GM18873 (cell line): ENCODE results near the gene MRPL11.

Experiments
- ATAC-seq: cut with Tn5 transposase; IDR thresholded peaks from one replicate; pipeline ENCODE4 v1.9.1; 2021; ENCODE audit warnings: mild to moderate bottlenecking, moderate library complexity, moderate number of reproducible peaks; ENCODE audit not compliant: unreplicated experiment, low FRiP score

MRPL11 gene

DNA sequence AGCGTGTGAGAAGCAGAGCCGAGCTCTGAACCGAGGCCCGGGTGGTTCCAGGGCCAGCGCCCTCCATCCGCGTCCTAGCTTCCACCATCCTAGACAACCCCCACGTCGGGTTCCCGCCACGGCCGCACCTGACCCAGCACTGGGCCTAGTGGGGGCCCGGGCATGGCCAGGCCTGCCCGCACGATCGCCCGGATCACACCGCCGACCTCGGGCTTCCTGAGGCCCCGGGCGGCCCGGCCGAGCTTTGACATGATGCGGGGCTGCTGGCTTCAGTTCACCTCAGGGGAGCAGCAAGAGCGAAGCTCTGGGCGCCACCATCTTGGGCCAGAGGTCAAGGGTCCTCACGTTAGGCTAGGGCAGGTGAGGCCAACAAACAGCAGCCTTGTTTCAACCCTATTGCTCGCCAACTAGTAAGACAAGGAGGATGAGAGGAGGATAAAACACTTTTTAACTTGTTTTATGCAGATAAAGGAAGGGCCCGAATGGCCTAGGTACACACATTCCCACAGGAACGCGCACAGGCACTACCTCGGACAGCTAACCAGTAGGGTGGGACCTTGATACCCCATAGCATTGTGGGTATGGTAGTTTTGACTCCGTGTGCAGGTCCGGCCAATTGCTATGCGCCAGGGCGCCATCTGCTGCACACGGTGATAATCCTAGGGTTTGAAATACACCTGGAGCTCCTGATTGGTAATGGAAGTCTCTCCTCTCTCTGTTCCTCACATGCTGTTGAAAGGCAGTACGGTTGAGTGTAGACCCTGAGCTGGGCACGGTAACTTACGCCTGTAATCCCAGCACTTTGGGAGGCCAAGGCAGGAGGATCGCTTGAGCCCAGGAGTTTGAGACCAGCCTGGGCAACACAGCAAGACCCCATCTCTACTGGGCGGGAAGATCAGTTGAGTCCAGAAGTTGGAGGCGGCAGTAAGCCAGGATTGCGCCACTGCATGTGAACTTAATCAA is at the start of gene MRPL11:
MRPL11 (minus strand) TSS at position 345 of the 963 bp plus-strand sequence; CDS start at position 251, 94 bp downstream.
- ATAC-seq = peak; percentile 95

DNA sequence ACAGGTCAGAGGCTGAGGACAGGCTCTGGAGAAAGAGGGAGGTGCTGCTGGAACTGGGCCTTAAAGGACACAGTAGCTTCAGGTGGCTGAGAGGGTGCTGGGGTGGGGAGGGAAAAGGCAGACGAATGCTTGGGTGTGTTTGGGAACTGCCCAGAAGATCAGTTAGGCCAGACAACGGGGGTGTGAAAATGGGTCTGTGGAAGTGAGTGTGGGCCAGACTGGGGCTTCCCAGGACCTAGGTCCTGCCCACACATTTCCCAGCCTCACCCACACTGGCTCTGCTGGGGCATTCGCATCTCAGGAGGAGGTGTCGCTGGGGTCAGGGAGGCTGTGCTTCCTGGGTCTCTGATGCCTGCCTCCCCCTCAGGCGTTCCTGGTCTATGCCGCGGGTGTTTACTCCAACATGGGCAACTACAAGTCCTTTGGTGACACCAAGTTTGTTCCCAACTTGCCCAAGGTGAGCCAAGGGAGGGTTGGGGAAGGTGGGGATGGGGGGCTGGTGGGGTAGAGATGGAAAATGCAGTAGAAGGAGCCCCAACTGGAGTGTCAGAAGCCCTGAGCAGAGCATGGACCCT is 46.2 kb upstream of the MRPL11 start:
- ATAC-seq = no peak

DNA sequence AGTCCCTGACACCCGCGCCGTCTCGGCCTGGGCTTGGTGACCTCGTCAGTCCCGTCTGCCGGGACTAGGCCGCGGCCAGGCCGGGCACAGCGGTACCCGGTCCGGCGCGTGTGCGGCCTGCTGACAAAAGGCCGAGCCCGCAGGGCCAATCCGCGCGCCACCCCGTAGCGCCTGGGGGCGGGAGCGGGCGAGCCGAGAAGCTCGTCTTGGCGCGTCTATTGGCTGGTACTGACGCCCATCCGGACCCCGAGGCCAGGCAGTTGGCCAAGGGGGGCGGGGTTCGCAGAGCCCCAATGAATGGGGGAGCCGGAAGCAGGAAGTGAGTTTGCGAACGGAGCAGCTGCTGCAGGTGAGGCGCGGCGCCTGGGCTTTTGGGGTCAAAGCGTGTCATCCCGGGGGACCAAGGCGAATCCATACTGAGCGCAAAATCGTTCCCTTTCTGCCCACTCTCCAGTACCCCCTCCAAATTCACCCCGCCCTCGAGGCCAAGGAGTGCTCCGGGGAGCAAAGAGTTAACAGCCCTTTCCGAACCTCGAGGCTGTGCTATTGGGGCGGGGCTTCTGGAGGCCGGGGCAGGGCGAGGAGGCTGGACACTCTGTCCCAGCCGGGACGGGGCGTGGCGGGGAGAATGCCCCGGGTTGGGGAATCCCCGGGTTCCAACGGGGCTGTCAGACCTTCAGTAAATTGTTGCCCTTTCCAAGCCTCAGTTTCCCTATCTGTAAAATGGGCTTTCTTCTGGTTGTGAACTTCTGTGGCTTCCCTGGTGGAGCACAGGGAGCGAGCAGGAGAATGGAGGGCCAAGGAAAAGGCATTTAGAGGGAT is 41.7 kb upstream of the MRPL11 start, which contains the start of gene DPP3:
DPP3 (plus strand) TSS at position 318 of the 822 bp plus-strand sequence. CDS start 1,767 bp downstream, outside the sequence.
- ATAC-seq = peak; percentile 72

DNA sequence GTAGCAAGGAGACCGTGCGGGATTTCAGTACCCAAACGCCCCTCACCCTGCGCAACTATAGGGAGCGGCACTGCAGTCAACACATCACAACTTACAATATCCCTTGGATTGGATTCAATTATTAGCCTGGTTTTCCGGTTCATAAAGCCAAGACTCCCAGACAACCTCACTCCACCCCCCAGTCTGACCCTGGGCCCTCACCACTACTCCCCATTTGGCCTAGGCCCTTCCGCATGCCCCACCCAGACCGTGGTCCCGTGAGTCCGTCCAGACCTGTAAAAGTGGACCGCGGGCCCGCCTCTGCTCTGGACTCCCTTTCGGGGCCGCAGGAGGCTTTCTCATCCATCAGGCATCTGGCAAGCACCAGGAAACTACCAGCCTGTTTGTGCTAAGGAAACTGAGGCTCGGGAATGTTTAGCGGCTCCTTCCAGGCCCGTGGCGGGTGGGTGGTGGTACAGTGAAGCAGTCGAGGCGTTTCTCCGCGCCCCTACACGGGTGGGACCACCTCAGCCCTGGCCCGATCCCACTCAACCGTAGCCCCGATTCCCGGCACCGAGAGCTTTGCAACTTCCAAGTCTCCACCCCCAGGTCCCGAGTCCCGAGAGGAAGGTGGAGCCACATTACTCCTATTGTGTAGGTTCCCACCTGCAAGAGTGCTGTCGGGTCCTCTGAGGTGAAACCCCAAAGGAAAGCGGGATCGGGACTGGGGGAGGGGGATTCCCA is 40.9 kb upstream of the MRPL11 start:
- no peak for ATAC-seq

DNA sequence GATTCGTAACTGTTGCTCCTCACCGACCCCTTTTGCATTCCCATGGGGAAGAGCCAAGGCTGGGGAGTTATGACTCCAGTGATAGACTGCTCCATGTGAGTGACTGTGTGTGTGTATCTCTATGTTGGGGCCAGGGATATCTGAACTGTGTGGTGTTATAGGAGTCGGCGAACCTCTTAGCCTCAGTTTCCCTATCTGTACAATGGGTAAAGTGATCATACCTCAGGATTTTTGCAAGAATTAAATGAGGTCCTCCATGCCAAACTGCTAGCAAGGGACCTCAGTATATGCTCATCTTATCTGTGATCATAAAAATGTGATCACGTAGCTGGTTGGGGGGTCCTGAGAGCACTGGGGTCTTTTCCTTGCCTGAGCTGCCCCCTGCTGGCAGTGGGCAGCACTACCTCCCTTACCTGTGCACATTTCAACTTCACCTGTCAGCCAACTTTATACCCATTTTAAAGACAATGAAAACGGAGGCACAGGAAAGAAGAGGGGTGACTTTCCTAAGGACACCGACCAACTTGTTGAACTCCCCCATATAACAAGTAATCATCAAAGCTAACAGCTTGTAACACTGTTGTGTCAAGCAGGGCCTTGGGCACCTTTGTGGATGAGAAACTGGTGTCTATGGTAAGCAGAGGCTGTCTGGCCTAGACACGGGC is 40.2 kb upstream of the MRPL11 start:
- ATAC-seq = no peak

DNA sequence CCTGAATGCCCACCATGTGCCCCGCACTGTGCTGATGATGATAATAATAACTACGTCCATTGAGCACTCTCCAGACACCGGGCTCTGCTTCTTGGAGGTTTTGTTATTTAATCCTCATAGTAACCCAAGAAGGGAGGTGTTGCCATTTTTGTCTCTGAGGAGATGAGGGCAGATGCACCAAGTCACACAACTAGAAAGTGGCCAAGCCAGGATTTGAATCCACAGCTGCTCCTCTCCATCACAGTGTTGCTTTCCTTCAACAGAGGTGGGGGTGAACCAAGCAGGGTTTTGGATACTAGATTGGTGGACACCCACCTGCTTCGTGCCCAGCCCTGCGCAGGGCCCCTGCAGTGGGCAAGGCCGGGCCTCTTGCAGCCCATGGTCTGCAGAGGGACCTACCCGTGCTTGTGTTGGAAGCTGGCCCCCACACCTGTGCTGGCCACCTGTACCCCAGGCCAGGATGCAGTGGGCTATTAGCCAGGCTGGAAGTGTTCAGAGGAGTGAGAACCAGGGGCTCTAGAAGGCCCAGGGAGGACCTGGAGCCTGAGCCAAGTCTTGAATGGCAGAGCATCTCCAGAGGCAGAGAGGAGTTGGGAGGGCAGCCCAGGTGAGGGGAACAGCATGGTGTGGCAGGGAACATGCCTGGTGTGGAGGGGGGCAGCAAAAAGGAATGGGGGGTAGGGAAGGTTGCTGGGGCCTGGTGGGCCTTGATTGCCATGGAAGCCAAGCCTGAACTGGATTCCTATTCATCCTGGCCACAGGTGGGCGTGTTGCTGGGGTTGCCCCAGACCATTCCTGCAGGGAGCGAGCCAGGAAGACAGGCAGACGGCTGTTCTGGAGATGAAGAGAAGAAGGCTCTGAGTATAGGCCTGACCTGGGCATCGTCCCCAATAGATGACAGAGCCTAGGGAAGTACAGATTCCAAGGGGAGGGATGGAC is 38.9 kb upstream of the MRPL11 start:
- ATAC-seq = no peak

DNA sequence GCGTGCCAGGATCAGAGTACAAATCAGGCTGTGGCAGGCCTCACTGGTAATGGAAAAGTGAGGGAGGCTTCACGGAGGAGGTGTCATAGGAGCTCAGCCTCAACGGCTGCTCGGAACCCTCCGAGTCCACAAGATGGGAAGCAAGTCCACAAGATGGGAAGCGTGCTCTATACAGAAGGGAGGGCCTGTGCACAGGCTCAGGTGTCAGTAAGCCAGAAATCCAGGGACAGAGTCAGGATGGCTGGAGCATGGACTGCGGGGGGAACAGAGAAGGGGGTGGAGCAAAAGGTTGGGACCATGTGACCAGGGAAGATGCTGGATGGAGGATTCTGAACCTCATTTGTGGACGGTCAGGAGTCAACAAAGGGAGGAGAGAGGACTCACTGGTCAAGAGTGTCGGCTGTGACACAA is 38.2 kb upstream of the MRPL11 start:
- no peak for ATAC-seq

DNA sequence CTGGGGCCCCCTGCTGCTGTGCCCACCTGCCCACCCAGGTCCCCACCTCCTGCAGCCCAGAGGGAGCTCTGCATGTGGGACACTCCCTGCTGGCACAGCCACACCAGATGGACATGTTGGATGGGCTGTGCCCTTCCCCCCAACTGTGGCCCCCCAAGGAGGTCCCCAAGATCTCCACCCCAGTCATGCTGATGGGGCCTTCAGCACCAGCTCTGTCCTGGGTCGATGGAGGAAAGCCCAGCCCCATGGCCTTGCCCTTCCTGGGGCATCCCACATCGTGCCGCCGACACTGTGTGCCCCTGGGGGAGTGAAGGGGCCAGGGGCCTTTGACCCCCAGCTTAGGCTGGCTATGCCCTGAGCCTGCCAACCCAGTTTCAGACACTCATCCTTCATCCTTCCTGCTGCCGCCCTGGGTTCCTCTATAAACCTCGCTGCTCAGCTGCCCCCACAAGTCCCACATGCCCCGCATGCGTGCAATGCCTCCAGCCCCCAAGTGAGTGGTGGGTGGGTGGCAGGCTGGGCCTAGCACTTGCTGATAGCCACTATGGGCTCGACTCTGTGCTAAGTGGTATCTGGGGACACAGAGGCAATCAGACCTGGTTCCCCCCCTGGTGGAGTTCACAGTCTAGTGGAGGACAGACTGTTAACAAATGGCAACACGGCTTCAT is 37.7 kb upstream of the MRPL11 start:
- ATAC-seq = no peak

DNA sequence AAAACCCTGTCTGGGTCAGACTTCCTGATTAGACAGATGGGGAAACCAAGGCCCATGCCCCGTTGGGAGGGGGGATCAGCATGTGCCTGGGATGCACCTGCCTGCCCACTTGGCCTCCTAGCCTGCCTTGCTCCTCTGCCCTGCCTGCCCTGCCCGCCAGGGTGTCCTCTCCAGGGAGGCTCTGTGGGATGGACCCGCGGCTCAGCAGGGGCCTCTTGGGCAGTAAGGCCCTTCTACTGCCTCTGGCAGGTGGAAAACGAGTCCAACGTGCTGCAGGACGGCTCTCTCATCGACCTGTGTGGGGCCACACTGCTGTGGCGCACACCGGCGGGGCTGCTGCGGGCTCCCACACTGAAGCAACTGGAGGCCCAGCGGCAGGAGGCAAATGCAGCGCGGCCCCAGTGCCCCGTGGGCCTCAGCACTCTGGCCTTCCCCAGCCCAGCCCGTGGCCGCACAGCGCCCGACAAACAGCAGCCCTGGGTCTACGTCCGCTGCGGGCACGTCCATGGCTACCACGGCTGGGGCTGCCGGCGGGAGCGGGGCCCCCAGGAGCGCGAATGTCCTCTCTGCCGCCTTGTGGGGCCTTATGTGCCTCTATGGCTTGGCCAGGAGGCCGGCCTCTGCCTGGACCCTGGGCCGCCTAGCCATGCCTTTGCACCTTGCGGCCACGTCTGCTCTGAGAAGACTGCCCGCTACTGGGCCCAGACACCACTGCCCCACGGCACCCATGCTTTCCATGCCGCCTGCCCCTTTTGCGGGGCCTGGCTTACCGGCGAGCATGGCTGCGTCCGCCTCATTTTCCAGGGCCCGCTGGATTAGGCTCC is 36.9 kb upstream of the MRPL11 start:
- no peak for ATAC-seq

DNA sequence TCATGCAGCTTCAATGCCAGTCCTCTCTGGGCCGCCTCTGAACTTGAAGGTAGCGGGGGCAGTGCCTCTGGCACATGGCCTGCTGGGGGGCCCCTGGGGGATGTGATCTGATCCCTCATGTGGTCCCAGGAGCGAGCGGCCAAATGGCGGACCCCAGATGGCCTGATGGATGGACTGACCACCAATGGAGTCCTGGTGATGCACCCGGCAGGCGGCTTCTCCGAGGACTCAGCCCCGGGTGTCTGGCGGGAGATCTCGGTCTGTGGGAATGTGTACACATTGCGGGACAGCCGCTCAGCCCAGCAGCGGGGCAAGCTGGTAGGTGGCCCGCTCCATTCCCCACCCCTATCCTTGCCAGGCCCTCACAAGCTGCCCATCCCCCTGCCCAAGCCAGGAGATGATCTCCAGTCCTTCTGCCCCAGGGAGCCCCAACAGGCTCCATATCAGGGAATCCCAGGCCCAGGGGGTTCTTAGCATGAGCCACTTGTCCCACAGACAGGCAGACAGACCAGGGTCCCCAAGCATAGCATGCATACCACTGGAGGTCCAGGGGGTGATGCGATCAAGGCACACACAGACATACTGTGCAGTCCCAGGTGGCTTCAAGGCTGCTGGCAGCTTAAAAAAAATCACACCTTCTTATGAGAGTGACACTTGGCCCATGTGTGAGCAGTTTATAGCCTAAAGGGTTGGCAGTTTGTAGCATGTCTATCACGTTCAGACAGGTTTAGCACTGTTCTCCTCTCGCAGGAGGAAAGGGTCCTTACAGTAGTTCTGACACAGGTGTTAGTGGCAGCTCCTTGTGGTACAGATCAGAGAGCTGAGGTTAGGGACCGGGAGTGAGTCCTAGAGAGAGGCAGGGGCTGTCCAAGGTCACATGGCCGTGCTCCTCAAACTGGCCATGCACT is 35.2 kb upstream of the MRPL11 start:
- ATAC-seq = no peak

DNA sequence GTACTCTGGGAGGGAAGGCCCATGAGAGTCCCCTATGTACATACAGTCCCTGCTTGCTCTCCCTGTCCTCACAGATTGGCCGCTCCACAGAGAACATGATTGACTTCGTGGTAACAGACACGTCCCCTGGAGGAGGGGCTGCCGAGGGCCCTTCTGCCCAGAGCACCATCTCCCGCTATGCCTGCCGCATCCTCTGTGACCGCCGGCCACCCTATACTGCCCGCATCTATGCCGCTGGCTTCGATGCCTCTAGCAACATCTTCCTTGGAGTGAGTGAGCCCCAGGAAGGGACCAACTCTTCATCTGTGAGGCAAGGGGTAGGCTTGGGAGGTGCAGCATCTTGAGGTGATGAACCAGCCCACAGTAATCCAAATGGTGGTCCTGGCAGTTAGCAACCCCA is 34.5 kb upstream of the MRPL11 start:
- no peak for ATAC-seq

DNA sequence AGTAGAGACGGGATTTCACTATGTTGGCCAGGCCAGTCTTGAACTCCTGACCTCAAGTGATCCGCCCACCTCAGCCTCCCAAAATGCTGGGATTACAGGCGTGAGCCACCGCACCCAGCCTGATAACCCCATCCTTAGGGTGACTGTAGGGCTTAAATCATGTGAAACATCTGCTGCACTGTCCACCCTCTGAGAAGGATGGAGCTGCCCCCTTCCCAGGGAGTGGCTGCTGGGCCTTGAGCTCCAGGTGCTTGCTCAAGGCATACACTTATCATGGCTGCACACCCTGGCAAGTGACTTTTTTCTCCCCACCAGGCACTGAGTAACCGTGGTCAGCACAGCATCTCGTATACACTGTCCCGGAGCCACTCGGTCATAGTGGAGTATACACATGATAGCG is 33.4 kb upstream of the MRPL11 start:
- no peak for ATAC-seq

DNA sequence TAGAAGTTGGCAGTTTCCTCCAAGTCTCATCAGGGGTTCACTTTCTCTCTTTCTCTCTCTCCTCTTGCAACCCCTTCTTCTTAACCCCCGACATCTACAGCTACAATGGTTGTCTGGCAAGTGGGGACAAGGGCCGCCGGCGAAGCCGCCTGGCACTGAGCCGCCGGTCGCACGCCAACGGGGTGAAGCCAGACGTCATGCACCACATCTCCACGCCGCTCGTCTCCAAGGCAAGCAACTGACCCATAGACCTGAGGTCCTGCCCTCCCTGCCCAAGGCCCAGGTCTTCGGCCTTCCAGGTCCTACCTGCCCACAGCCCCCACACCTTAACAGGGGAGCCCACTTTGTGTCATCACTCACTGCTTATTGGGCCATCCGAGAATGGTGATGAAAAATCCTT is 32.5 kb upstream of the MRPL11 start:
- no peak for ATAC-seq

DNA sequence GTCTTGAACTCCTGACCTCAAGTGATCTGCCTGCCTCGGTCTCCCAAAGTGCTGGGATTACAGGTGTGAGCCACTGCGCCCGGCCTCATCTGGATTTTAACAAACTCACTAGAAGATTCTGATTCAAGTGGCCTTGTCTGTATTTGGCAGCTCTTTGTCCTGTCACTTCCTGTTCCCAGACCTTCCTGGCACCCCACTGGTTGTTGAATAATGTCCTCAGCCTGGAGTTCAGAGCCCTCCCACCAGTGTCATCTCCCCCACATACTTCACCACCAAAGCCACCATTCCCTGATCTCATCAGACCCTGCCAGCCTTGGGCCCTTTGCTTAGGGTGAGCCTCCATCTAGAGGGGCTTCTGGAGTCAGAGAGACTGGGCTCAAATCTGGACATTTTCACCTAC is 31.4 kb upstream of the MRPL11 start:
- no peak for ATAC-seq

DNA sequence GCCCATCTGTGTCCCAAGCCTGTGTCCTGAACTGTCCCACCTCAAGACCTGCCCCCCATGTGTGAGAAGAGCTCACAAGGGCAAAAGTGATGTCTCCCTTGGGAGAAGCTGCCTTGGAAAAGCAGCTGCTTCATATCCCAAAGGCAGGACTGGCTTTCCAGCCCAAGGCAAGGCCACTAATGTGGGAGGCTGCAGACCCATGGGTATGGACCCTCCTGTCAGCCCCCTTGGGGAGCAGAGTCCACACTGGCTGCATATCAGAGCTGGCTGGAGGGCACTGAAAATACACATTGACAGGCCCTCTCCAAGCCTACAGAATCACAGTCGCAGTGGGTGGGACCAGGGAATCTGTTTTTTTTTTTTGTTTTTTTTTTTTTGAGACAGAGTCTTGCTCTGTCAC is 30.8 kb upstream of the MRPL11 start:
- no peak for ATAC-seq

DNA sequence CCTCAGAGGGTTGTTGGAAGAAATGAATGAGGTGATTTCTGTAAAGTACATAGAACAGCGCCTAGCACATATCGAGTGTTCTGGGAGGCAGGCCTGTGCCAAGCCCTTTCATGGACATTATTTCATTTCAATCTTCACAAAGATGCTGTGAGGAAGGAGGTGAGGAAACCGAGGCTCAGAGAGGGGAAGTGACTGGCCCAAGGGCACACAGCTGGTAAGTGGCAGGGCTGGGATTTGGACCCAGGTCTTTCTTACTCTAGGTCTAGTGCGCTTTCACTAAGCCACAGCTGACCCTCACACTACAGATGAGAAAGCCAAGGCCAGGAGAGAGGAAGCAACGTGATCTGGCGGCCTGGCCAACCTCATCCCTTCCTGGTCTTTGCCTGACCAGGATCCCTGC is 30.0 kb upstream of the MRPL11 start:
- ATAC-seq = no peak
